ENCODE results near the gene C2CD2. TPM values are rescaled to one million over a fixed set of nuclear protein-coding genes. Genes with fewer than 3 reads are reported as not detected.

C2CD2 gene
- 12.4 and 13.0 TPM in 2 replicates for total RNA-seq (2021; fragmentation: NEBNext Ultra II Directional; extraction: Animal tissue kit (Norgen Biotek cat#: 25700))
- polyA plus RNA-seq (2011; rRNA removed), result 10.4 and 10.7 TPM in 2 replicates
- 11.0 TPM for polyA plus RNA-seq (2011; cell fraction: cytosol; rRNA removed)
- 13.4 TPM for polyA plus RNA-seq (2011; cell fraction: nucleus; rRNA removed)
- 9.3 to 12.8 TPM (median 10.8 TPM) in 4 replicates for polyA plus RNA-seq (2012, experiment 1 of 2)
- polyA plus RNA-seq (2012, experiment 2 of 2), result 1.4 TPM
- polyA plus RNA-seq (2013, experiment 1 of 2), result 6.7 TPM
- polyA plus RNA-seq (2013, experiment 2 of 2), result 7.0 TPM
- 47.7 and 67.1 TPM in 2 replicates for polyA minus RNA-seq (2011; rRNA and poly(A)+ RNA removed)
- polyA minus RNA-seq (2011; cell fraction: cytosol; rRNA and poly(A)+ RNA removed), result 19.1 TPM
- polyA minus RNA-seq (2011; cell fraction: nucleus; rRNA and poly(A)+ RNA removed), result 19.0 TPM
- long read RNA-seq, experiment 1, partial matches to known transcripts, result 1 of 3 reads
- long read RNA-seq, experiment 1, other reads (novel, unspliced or antisense), result 2 of 3 reads
- long read RNA-seq, experiment 2, result 0 reads

- POLR2A ChIA-PET (ENCODE audit: partially characterized antibody), result no interaction called here
- DNase-seq (ENCODE audit: low read depth in 1 of 2, low spot score in 2 of 2), result peak in 1 of 2 experiments; percentile 80
- peaks cover 4 to 16% of the 10 kb centered on the region in 2 experiments for H4K20me1 ChIP-seq (replicated peaks in 1 of 2; ENCODE audit: control insufficient read depth in 1 of 2, insufficient read depth in 2 of 2, low read length in 2 of 2)
- peak within 1 kb of the TSS; percentile 88 for H2BK5ac ChIP-seq (ENCODE audit: low read depth, low read length)
- no peak within 1 kb of the TSS; the same call in 1 of the 2 replicates for H3K27ac ChIP-seq (ENCODE audit: low read depth, low read length)
- H2BK15ac ChIP-seq (ENCODE audit: low read length), result peak within 1 kb of the TSS; percentile 100
- peak within 1 kb of the TSS; percentile 94 for H4K8ac ChIP-seq (ENCODE audit: extremely low read depth, insufficient read depth, low read length)
- H3K23me2 ChIP-seq (ENCODE audit: low read depth, low read length), result peaks cover 22% of the 10 kb centered on the region; the same call in 1 of the 2 replicates
- H2BK12ac ChIP-seq (ENCODE audit: low read depth, low read length), result peak within 1 kb of the TSS; percentile 96
- no peaks in the 10 kb centered on the region; the same call in 1 of the 2 replicates for H3K79me1 ChIP-seq (ENCODE audit: low read depth, low read length)
- peak within 1 kb of the TSS; percentile 64 to 88 for H3K4me2 ChIP-seq (ENCODE audit: insufficient read depth in 1 of 2, low read depth in 2 of 2, low read length in 2 of 2)
- H3K4me1 ChIP-seq (replicated peaks in 1 of 4; ENCODE audit: control insufficient read depth in 3 of 4, insufficient read depth in 4 of 4, low read length in 3 of 4), result peaks cover 0 to 27% (median 22%) of the 10 kb centered on the region in 4 experiments; a peak in 6 of 7 replicates
- H3K56ac ChIP-seq (replicated peaks; ENCODE audit: insufficient read length, low read depth, low read length), result peak within 1 kb of the TSS; percentile 72
- peak within 1 kb of the TSS; percentile 76 for H3K18ac ChIP-seq (ENCODE audit: extremely low read depth, low read length)
- peak within 1 kb of the TSS; percentile 43 to 63 (median 58); a peak in 5 of 7 replicates for H3K9ac ChIP-seq (replicated peaks in 1 of 4; ENCODE audit: extremely low read depth in 1 of 4, low read depth in 3 of 4, low read length in 3 of 4)
- H2BK120ac ChIP-seq (replicated peaks; ENCODE audit: low read depth, low read length), result peak within 1 kb of the TSS; percentile 81
- H4K91ac ChIP-seq (replicated peaks; ENCODE audit: insufficient read length, low read length), result peak within 1 kb of the TSS; percentile 100
- WGBS, 2 experiments (ENCODE audit: extremely low coverage in 1 of 2, insufficient coverage in 1 of 2, insufficient read length in 1 of 2, insufficient replicate concordance in 2 of 2, low coverage in 1 of 2, low lambda C conversion rate in 2 of 2, missing lambda C conversion rate in 1 of 2), result 15% methylated on average over 34 of the region's 85 CpGs; no CpG with 5 or more reads in 1 of the 2 experiments
- H2BK20ac ChIP-seq (ENCODE audit: low read length), result peak within 1 kb of the TSS; percentile 61
- peak within 1 kb of the TSS; percentile 94; the same call in 1 of the 2 replicates for H2AFZ ChIP-seq (ENCODE audit: low read length)
- no peak for FAIRE-seq
- no peak within 1 kb of the TSS for H3K14ac ChIP-seq (ENCODE audit: insufficient read length)
- peaks cover 0 to 8% of the 10 kb centered on the region in 2 experiments; a peak in 1 of 4 replicates for H3K79me2 ChIP-seq (ENCODE audit: control insufficient read depth in 1 of 2, insufficient read depth in 2 of 2, low read length in 2 of 2)
- peak within 1 kb of the TSS; percentile 47 to 79 (median 54) for H3K4me3 ChIP-seq (ENCODE audit: extremely low read depth in 1 of 4, insufficient read depth in 2 of 4, low read depth in 3 of 4, low read length in 4 of 4)
- no peak within 1 kb of the TSS for H3K23ac ChIP-seq (ENCODE audit: insufficient read length)
- H3K9me3 ChIP-seq (ENCODE audit: insufficient read depth in 2 of 2, low read depth in 1 of 2, low read length in 1 of 2), result no peaks in the 10 kb centered on the region
- peak within 1 kb of the TSS; percentile 6 for H3K4ac ChIP-seq (replicated peaks; ENCODE audit: insufficient read length, low read depth, low read length)
- CTCF ChIA-PET (ENCODE audit: partially characterized antibody), result no interaction called here
- peak within 1 kb of the TSS; percentile 98 for H2AK5ac ChIP-seq (ENCODE audit: low read depth, low read length)
- peak within 1 kb of the TSS; percentile 70 for H4K5ac ChIP-seq (ENCODE audit: insufficient read length, low read depth, low read length)
- H3K36me3 ChIP-seq (ENCODE audit: control insufficient read depth in 2 of 4, insufficient read depth in 4 of 4, low read length in 3 of 4), result no peaks in the 10 kb centered on the region
- H3K27me3 ChIP-seq (replicated peaks in 1 of 4; ENCODE audit: control insufficient read depth in 3 of 4, extremely low read depth in 1 of 4, insufficient read depth in 3 of 4, low read length in 3 of 4), result peaks cover 0 to 16% (median 13%) of the 10 kb centered on the region in 4 experiments; a peak in 6 of 7 replicates
- TF ChIP-seq RXRA (IDR thresholded peaks at IDR 0.05; ENCODE audit: insufficient read depth, low read depth, low read length) (no peak), SUZ12 (IDR thresholded peaks at IDR 0.05; ENCODE audit: low read length) (no peak), SIRT6 (IDR thresholded peaks at IDR 0.05; ENCODE audit: low read length) (no peak), SIX5 (IDR thresholded peaks at IDR 0.05; ENCODE audit: low read depth, low read length) (no peak), GTF2F1 (IDR thresholded peaks at IDR 0.05; ENCODE audit: borderline replicate concordance, low read depth, low read length) (no peak), ASH2L (IDR thresholded peaks at IDR 0.05; ENCODE audit: low read length) (no peak), HDAC2 (IDR thresholded peaks at IDR 0.05; ENCODE audit: borderline replicate concordance in 1 of 2, low read depth in 2 of 2, low read length in 2 of 2) (0 out of 4 replicates have a peak, but pooled peaks of 1 of the 2 experiments have one; percentile 64), JUN (IDR thresholded peaks at IDR 0.05; ENCODE audit: low read depth, low read length) (no peak), PHF8 (conservative IDR thresholded peaks at IDR 0.05; ENCODE audit: low read depth, low read length) (peak; percentile 54)
Observed at GRCh38 chr21:41953831-41954653, at the start of gene C2CD2. TSS of gene C2CD2 (minus strand) at chr21:41954018. CDS start at chr21:41953648, 370 bp downstream.
